Activated CD4-positive, alpha-beta T cell treated with anti-CD3 and anti-CD28 coated beads, Interleukin-2, amount 10 ng/mL, durations not matched to agents 7 days and 5 days (primary cell): ENCODE data around the gene RAD17. TPM values are rescaled to one million over a fixed set of nuclear protein-coding genes. Genes with fewer than 3 reads are reported as not detected.
"Not testable (repeated sequence)": the region's sequence is repeated elsewhere in the genome, so short reads cannot be mapped to it uniquely, and the experiment has no call there.

Experiments used
- CTCF ChIA-PET: fragments of 350-600 bp; sonication (Branson Sonifier 250); formaldehyde crosslinking; loops from one replicate; lab custom pipeline; 2021; ENCODE audit warnings: antibody characterized with exemption; lab: Charles Lee
- POLR2A ChIA-PET: fragments of 350-600 bp; sonication (Branson Sonifier 250); formaldehyde crosslinking; loops from one replicate; lab custom pipeline; 2021; ENCODE audit warnings: antibody characterized with exemption; lab: Charles Lee
- DNase-seq: peaks from one replicate; pipeline ENCODE4 v3.0.0-alpha.2; 2020
- H3K27ac Mint-ChIP-seq: one replicate; pipeline ENCODE4 v1.8.0; 2021; ENCODE audit warnings: mild to moderate bottlenecking, moderate library complexity, mixed read lengths
- H3K27me3 Mint-ChIP-seq: one replicate; pipeline ENCODE4 v1.8.0; 2021; ENCODE audit warnings: mixed read lengths
- H3K36me3 Mint-ChIP-seq: one replicate; pipeline ENCODE4 v1.8.0; 2021; ENCODE audit warnings: low read depth, mixed read lengths
- H3K4me1 Mint-ChIP-seq: one replicate; pipeline ENCODE4 v1.8.0; 2021; ENCODE audit warnings: mixed read lengths
- H3K4me3 Mint-ChIP-seq: one replicate; pipeline ENCODE4 v1.8.0; 2021; ENCODE audit warnings: mild to moderate bottlenecking, moderate library complexity, mixed read lengths
- H3K9me3 Mint-ChIP-seq: one replicate; pipeline ENCODE4 v1.8.0; 2021; ENCODE audit warnings: mixed read lengths
- total RNA-seq, 2 experiments: library from RNA; stranded (reverse); gene quantifications; one replicate each; pipeline ENCODE4 v1.2.3, GENCODE V29; 2021

RAD17 gene
- total RNA-seq = 10 to 100 TPM; 23.6 to 26.8 TPM

GRCh38 chr5:69369340-69370121, at the start of gene RAD17, which contains the start of the genes AK6 and TAF9:
RAD17 (plus strand) TSS chr5:69369818; CDS start chr5:69372209, 2,391 bp downstream.
AK6 (minus strand) TSS chr5:69369520; CDS start chr5:69369490, 30 bp downstream.
TAF9 (minus strand) TSS chr5:69369520; CDS start chr5:69365737, 3,783 bp downstream.
- DNase-seq = peak; percentile 92
- Mint-ChIP-seq H3K4me1 (peaks cover 46% of the 10 kb centered on the region), H3K36me3 (peaks cover 22% of the 10 kb centered on the region), H3K27ac (peak within 1 kb of the TSS; percentile 99), H3K4me3 (peak within 1 kb of the TSS; percentile 95), H3K27me3 (no peaks in the 10 kb centered on the region), H3K9me3 (no peaks in the 10 kb centered on the region)
- ChIA-PET POLR2A (no interaction called here), CTCF (interaction anchor here (0.8 to 1.4 kb wide), 2 partner anchors 10 to 276 kb away, joined by 4 read pairs; partner anchors contain the start of gene SLC30A5)

- Mint-ChIP-seq H3K27ac (no peak overlapping the region), H3K27me3 (no peaks in the 10 kb centered on the region), H3K9me3 (no peaks in the 10 kb centered on the region), H3K36me3 (no peaks in the 10 kb centered on the region), H3K4me3 (no peak overlapping the region), H3K4me1 (no peaks in the 10 kb centered on the region)
- CTCF ChIA-PET = interaction anchor here (0.6 to 1.6 kb wide), 3 partner anchors 8 to 233 kb away, joined by 3 to 5 read pairs (median 4); partner anchors contain the start of gene SLC30A5
- DNase-seq = no peak
- POLR2A ChIA-PET = interaction anchor here (0.6 kb wide), 1 partner anchor 325 kb away, joined by 4 read pairs; no protein-coding TSS in a partner anchor
Observed at GRCh38 chr5:69326365-69326764, 43.3 kb upstream of the RAD17 start.

- ChIA-PET POLR2A (no interaction called here), CTCF (interaction anchor here (1.2 kb wide), 1 partner anchor 8 kb away, joined by 3 read pairs; no protein-coding TSS in a partner anchor)
- Mint-ChIP-seq H3K4me3 (no peak overlapping the region), H3K27me3 (no peaks in the 10 kb centered on the region), H3K36me3 (peaks cover 4% of the 10 kb centered on the region), H3K4me1 (peaks cover 21% of the 10 kb centered on the region), H3K27ac (no peak overlapping the region), H3K9me3 (no peaks in the 10 kb centered on the region)
- DNase-seq = no peak
Observed at GRCh38 chr5:69329905-69330489, 39.6 kb upstream of the RAD17 start.

GRCh38 chr5:69331528-69332445, 37.8 kb upstream of the RAD17 start:
- H3K9me3 Mint-ChIP-seq = no peaks in the 10 kb centered on the region
- peaks cover 4% of the 10 kb centered on the region for H3K36me3 Mint-ChIP-seq
- ChIA-PET POLR2A (no interaction called here), CTCF (interaction anchor here (1.1 to 2.5 kb wide), 4 partner anchors 10 to 289 kb away, joined by 3 to 15 read pairs (median 4); partner anchors contain the start of gene SLC30A5)
- H3K27me3 Mint-ChIP-seq = no peaks in the 10 kb centered on the region
- peak overlapping the region; percentile 95 for H3K27ac Mint-ChIP-seq
- DNase-seq = peak; percentile 6
- peaks cover 21% of the 10 kb centered on the region for H3K4me1 Mint-ChIP-seq
- H3K4me3 Mint-ChIP-seq = peak overlapping the region; percentile 74

- DNase-seq, H3K9me3 Mint-ChIP-seq, H3K27me3 Mint-ChIP-seq, H3K36me3 Mint-ChIP-seq, POLR2A ChIA-PET: not testable (repeated sequence)
- Mint-ChIP-seq H3K4me3 (peak overlapping the region; percentile 74), H3K27ac (peak overlapping the region; percentile 95), H3K4me1 (peaks cover 21% of the 10 kb centered on the region)
- CTCF ChIA-PET = interaction anchor here (0.6 to 2.5 kb wide), 11 partner anchors 8 to 240 kb away, joined by 3 to 15 read pairs (median 5); partner anchors contain the start of gene SLC30A5
Observed at GRCh38 chr5:69333668-69334315, 35.8 kb upstream of the RAD17 start.

- peak; percentile 81 for DNase-seq
- H3K36me3 Mint-ChIP-seq = peaks cover 4% of the 10 kb centered on the region
- H3K9me3 Mint-ChIP-seq = no peaks in the 10 kb centered on the region
- H3K27ac Mint-ChIP-seq = peak overlapping the region; percentile 80
- no peaks in the 10 kb centered on the region for H3K27me3 Mint-ChIP-seq
- POLR2A ChIA-PET = interaction anchor here (0.6 kb wide), 2 partner anchors 103 to 210 kb away, joined by 3 read pairs; no protein-coding TSS in a partner anchor
- CTCF ChIA-PET = interaction anchor here (0.6 to 2.5 kb wide), 15 partner anchors 9 to 311 kb away, joined by 3 to 15 read pairs (median 4); partner anchors contain the start of gene SLC30A5
- H3K4me3 Mint-ChIP-seq = no peak overlapping the region
- H3K4me1 Mint-ChIP-seq = peaks cover 21% of the 10 kb centered on the region
Observed at GRCh38 chr5:69334793-69335268, 34.8 kb upstream of the RAD17 start.

GRCh38 chr5:69335341-69335935, 34.2 kb upstream of the RAD17 start:
- Mint-ChIP-seq H3K36me3 (peaks cover 4% of the 10 kb centered on the region), H3K4me3 (no peak overlapping the region), H3K9me3 (no peaks in the 10 kb centered on the region), H3K27ac (no peak overlapping the region), H3K27me3 (no peaks in the 10 kb centered on the region), H3K4me1 (peaks cover 21% of the 10 kb centered on the region)
- CTCF ChIA-PET = interaction anchor here (0.7 to 2.4 kb wide), 8 partner anchors 8 to 311 kb away, joined by 3 to 12 read pairs (median 3); partner anchors contain the start of gene SLC30A5
- no peak for DNase-seq
- POLR2A ChIA-PET = interaction anchor here (0.6 kb wide), 1 partner anchor 210 kb away, joined by 3 read pairs; no protein-coding TSS in a partner anchor

GRCh38 chr5:69341520-69342161, 28.0 kb upstream of the RAD17 start:
- Mint-ChIP-seq H3K27me3 (no peaks in the 10 kb centered on the region), H3K4me3 (no peak overlapping the region), H3K9me3 (peaks cover 2% of the 10 kb centered on the region), H3K4me1 (no peaks in the 10 kb centered on the region), H3K36me3 (no peaks in the 10 kb centered on the region), H3K27ac (no peak overlapping the region)
- CTCF ChIA-PET = interaction anchor here (0.7 kb wide), 1 partner anchor 37 kb away, joined by 3 read pairs; no protein-coding TSS in a partner anchor
- POLR2A ChIA-PET = no interaction called here
- no peak for DNase-seq

GRCh38 chr5:69343083-69343482, 26.5 kb upstream of the RAD17 start:
- Mint-ChIP-seq H3K4me3 (no peak overlapping the region), H3K36me3 (no peaks in the 10 kb centered on the region), H3K27me3 (no peaks in the 10 kb centered on the region), H3K4me1 (no peaks in the 10 kb centered on the region), H3K9me3 (peaks cover 2% of the 10 kb centered on the region), H3K27ac (no peak overlapping the region)
- POLR2A ChIA-PET = no interaction called here
- CTCF ChIA-PET = interaction anchor here (0.9 kb wide), 1 partner anchor 249 kb away, joined by 3 read pairs; the partner anchor contains the start of gene SLC30A5
- no peak for DNase-seq

GRCh38 chr5:69350664-69351063, 19.0 kb upstream of the RAD17 start:
- Mint-ChIP-seq H3K4me3 (no peak overlapping the region), H3K36me3 (peaks cover 20% of the 10 kb centered on the region), H3K27ac (no peak overlapping the region), H3K9me3 (no peaks in the 10 kb centered on the region), H3K27me3 (no peaks in the 10 kb centered on the region), H3K4me1 (peaks cover 2% of the 10 kb centered on the region)
- ChIA-PET CTCF (no interaction called here), POLR2A (no interaction called here)
- no peak for DNase-seq
